ENCODE results near the gene THAP7. TPM values are rescaled to one million over a fixed set of nuclear protein-coding genes. Genes with fewer than 3 reads are reported as not detected.

The THAP7 gene
- total and polyA plus RNA-seq, 9 of the 15 experiments (the other 6 are each of a cell fraction or from before 2014, with no cell fraction given), result 7.9 to 263 (median 84.1) TPM

GRCh38 chr22:20981787-20982562 lies 19.9 kb downstream of the THAP7 start, which contains the start of gene LZTR1 (continued):
- TF ChIP-seq, protein P1, sequence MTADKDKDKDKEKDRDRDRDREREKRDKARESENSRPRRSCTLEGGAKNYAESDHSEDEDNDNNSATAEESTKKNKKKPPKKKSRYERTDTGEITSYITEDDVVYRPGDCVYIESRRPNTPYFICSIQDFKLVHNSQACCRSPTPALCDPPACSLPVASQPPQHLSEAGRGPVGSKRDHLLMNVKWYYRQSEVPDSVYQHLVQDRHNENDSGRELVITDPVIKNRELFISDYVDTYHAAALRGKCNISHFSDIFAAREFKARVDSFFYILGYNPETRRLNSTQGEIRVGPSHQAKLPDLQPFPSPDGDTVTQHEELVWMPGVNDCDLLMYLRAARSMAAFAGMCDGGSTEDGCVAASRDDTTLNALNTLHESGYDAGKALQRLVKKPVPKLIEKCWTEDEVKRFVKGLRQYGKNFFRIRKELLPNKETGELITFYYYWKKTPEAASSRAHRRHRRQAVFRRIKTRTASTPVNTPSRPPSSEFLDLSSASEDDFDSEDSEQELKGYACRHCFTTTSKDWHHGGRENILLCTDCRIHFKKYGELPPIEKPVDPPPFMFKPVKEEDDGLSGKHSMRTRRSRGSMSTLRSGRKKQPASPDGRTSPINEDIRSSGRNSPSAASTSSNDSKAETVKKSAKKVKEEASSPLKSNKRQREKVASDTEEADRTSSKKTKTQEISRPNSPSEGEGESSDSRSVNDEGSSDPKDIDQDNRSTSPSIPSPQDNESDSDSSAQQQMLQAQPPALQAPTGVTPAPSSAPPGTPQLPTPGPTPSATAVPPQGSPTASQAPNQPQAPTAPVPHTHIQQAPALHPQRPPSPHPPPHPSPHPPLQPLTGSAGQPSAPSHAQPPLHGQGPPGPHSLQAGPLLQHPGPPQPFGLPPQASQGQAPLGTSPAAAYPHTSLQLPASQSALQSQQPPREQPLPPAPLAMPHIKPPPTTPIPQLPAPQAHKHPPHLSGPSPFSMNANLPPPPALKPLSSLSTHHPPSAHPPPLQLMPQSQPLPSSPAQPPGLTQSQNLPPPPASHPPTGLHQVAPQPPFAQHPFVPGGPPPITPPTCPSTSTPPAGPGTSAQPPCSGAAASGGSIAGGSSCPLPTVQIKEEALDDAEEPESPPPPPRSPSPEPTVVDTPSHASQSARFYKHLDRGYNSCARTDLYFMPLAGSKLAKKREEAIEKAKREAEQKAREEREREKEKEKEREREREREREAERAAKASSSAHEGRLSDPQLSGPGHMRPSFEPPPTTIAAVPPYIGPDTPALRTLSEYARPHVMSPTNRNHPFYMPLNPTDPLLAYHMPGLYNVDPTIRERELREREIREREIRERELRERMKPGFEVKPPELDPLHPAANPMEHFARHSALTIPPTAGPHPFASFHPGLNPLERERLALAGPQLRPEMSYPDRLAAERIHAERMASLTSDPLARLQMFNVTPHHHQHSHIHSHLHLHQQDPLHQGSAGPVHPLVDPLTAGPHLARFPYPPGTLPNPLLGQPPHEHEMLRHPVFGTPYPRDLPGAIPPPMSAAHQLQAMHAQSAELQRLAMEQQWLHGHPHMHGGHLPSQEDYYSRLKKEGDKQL (CRISPR knock-in tag; IDR thresholded peaks at IDR 0.05; ENCODE audit: borderline replicate concordance), result no peak
- TF ChIP-seq WHSC1 (IDR thresholded peaks at IDR 0.05; ENCODE audit: low read length) (peak; percentile 83), BRF1 (IDR thresholded peaks at IDR 0.05; ENCODE audit: borderline replicate concordance, extremely low read depth, insufficient read length) (no peak), IFI16 (CRISPR knock-in tag; IDR thresholded peaks at IDR 0.05) (0 out of 2 replicates have a peak, but pooled peaks have one; percentile 14), GTF2F1 (IDR thresholded peaks at IDR 0.05; ENCODE audit: low read depth, low read length) (peak; percentile 95), POLR2H (tag; IDR thresholded peaks at IDR 0.05; ENCODE audit: low read depth) (no peak), TFE3 (CRISPR knock-in tag; IDR thresholded peaks at IDR 0.05) (peak; percentile 43), LARP7 (IDR thresholded peaks at IDR 0.05) (no peak), SP1 (CRISPR knock-in tag; IDR thresholded peaks at IDR 0.05) (no peak), SIX5 (IDR thresholded peaks at IDR 0.05; ENCODE audit: borderline replicate concordance in 1 of 2, insufficient read depth in 1 of 2, low read depth in 1 of 2, low read length in 2 of 2) (peak in 1 of 2 experiments; percentile 91; a peak in 2 of 4 replicates), ELK3 (CRISPR knock-in tag; IDR thresholded peaks at IDR 0.05) (0 out of 2 replicates have a peak, but pooled peaks have one; percentile 89), RFX1 (IDR thresholded peaks at IDR 0.05) (no peak), MAFK (IDR thresholded peaks at IDR 0.05; ENCODE audit: low read length) (peak; percentile 66), ADNP (tag; IDR thresholded peaks at IDR 0.05) (no peak), U2AF2 (optimal IDR thresholded peaks at IDR 0.05; ENCODE audit: low read depth, low read length) (no peak)
- TF ChIP-seq, protein P2, sequence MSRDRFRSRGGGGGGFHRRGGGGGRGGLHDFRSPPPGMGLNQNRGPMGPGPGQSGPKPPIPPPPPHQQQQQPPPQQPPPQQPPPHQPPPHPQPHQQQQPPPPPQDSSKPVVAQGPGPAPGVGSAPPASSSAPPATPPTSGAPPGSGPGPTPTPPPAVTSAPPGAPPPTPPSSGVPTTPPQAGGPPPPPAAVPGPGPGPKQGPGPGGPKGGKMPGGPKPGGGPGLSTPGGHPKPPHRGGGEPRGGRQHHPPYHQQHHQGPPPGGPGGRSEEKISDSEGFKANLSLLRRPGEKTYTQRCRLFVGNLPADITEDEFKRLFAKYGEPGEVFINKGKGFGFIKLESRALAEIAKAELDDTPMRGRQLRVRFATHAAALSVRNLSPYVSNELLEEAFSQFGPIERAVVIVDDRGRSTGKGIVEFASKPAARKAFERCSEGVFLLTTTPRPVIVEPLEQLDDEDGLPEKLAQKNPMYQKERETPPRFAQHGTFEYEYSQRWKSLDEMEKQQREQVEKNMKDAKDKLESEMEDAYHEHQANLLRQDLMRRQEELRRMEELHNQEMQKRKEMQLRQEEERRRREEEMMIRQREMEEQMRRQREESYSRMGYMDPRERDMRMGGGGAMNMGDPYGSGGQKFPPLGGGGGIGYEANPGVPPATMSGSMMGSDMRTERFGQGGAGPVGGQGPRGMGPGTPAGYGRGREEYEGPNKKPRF (IDR thresholded peaks at IDR 0.05; ENCODE audit: low read depth, low read length), result no peak
